ENCODE results near the gene PLS1. TPM values are rescaled to one million over a fixed set of nuclear protein-coding genes. Genes with fewer than 3 reads are reported as not detected.
"Not testable (repeated sequence)": the region's sequence is repeated elsewhere in the genome, so short reads cannot be mapped to it uniquely, and the experiment has no call there.

The PLS1 gene
- total RNA-seq, 2 experiments from 2014 or later, result 5.1 to 5.4 TPM

DNA sequence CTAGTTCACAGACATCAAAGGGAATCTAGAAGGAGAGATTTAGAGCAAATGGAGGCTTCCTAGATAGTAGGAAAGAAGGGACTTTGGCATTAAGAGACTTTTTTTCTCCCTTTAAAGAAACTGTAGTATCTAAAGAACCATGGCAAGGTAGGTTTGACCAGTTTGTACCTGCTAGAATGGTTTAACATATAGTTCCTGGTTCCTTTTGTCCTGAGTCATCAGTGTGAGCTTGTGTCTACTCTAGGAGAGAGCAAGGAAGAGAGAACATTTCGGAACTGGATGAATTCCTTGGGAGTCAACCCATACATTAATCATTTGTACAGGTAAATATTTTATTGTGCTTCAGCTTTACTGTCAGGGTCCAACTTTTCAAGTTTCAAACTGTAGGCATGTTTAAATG lies 98.0 kb downstream of the PLS1 start:
- H3K4me3 Mint-ChIP-seq, result no peak overlapping the region

GRCh38 chr3:142705198-142705597 lies 109.0 kb downstream of the PLS1 start:
- H3K27ac Mint-ChIP-seq, result no peak overlapping the region
- DNase-seq, result no peak
- ATAC-seq, result no peak
- no peaks in the 10 kb centered on the region for H3K36me3 Mint-ChIP-seq (ENCODE audit: low read depth)
- peaks cover 2% of the 10 kb centered on the region for H3K27me3 Mint-ChIP-seq
- CTCF ChIA-PET, result interaction anchor here (0.7 kb wide), 1 partner anchor 1515 kb away, joined by 4 read pairs; no protein-coding TSS in a partner anchor
- peaks cover 4% of the 10 kb centered on the region for H3K4me1 Mint-ChIP-seq
- H3K4me3 Mint-ChIP-seq, result no peak overlapping the region
- POLR2A ChIA-PET, result no interaction called here
- no peaks in the 10 kb centered on the region for H3K9me3 Mint-ChIP-seq (ENCODE audit: low read depth)
- intact Hi-C loops (cut with DNase I, micrococcal nuclease), result no loop called here

More for the DNA sequence above, 98.0 kb downstream of the PLS1 start:
- CTCF ChIA-PET, result interaction anchor here (1.0 kb wide), 1 partner anchor 18 kb away, joined by 3 read pairs; no protein-coding TSS in a partner anchor
- POLR2A ChIA-PET, result no interaction called here
- Mint-ChIP-seq H3K4me1 (peaks cover 4% of the 10 kb centered on the region), H3K27me3 (no peaks in the 10 kb centered on the region), H3K27ac (no peak overlapping the region), H3K9me3 (ENCODE audit: low read depth) (no peaks in the 10 kb centered on the region), H3K36me3 (ENCODE audit: low read depth) (no peaks in the 10 kb centered on the region)
- DNase-seq, result no peak
- intact Hi-C loops (cut with DNase I, micrococcal nuclease), result no loop called here
- no peak for ATAC-seq

DNA sequence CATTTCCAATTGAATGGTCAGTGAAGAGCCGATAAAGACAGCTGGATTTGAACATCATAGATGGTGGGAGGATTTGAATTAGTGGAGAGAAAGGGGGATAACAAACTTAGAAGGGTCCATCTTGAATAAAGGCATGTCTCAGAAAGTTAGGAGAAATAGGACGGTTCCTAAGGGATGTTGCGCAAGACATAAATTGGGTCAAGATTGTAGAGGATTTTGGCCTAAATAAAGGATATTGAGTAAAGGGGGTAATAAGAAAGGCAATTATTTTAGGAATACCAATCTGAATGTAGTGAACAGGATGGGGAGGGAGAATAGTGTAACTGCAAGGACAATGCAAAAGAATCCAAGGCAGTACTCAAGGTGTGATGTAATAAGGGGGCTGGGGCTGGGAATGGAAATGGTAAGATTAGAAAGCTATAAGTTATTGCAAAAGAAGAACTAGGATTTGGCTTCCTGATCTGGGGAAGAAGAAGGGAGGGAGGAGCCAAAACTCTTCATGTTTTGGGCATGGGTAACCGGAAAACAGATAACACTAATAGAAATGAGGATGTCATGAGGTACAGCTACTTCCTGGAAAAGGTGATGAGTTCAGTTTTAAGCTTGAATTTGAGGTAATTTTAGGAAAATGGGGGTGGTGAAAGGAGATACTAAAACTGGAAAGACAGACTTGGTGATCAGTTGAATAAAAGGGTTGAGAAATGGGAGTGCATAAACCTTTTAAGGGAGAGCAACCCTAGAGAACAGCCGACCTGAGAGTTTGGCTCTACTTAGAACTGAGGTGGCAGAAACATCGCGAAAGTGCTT lies 110.3 kb downstream of the PLS1 start:
- intact Hi-C loops (cut with DNase I, micrococcal nuclease), result no loop called here
- CTCF ChIA-PET, result interaction anchor here (0.8 kb wide), 1 partner anchor 143 kb away, joined by 4 read pairs; no protein-coding TSS in a partner anchor
- H3K4me3 Mint-ChIP-seq, result no peak overlapping the region
- ATAC-seq, result no peak
- no peaks in the 10 kb centered on the region for H3K9me3 Mint-ChIP-seq (ENCODE audit: low read depth)
- H3K27ac Mint-ChIP-seq, result no peak overlapping the region
- peaks cover 2% of the 10 kb centered on the region for H3K27me3 Mint-ChIP-seq
- H3K4me1 Mint-ChIP-seq, result peaks cover 4% of the 10 kb centered on the region
- DNase-seq, result no peak
- no peaks in the 10 kb centered on the region for H3K36me3 Mint-ChIP-seq (ENCODE audit: low read depth)
- POLR2A ChIA-PET, result no interaction called here

- no peak for DNase-seq
- Mint-ChIP-seq H3K27ac (no peak overlapping the region), H3K9me3 (ENCODE audit: low read depth) (no peaks in the 10 kb centered on the region), H3K4me1 (peaks cover 4% of the 10 kb centered on the region), H3K27me3 (peaks cover 2% of the 10 kb centered on the region), H3K4me3 (no peak overlapping the region), H3K36me3 (ENCODE audit: low read depth) (no peaks in the 10 kb centered on the region)
- ChIA-PET POLR2A (no interaction called here), CTCF (interaction anchor here (0.6 kb wide), 1 partner anchor 192 kb away, joined by 3 read pairs; no protein-coding TSS in a partner anchor)
- intact Hi-C loops (cut with DNase I, micrococcal nuclease), result no loop called here
- ATAC-seq, result no peak
Observed at GRCh38 chr3:142709207-142709606, 113.0 kb downstream of the PLS1 start.

DNA sequence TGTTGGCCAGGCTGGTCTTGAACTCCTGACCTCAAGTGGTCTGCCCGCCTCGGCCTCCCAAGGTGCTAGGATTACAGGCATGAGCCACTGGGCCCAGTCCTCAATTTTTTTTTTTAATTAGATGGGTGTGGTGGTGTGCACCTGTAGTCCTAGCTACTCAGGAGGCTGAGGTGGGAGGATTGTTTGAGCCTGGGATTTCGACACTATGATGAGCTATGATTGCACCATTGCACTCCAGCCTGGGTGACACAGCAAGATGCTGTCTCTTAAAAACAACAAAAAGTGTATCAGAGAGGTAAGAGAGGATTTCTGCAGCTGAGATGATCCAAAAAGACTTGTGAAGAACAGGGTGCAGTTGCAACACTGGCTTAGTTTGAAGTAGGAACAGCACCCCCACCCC lies 118.7 kb downstream of the PLS1 start:
- H3K4me1 Mint-ChIP-seq; H3K36me3 Mint-ChIP-seq (ENCODE audit: low read depth); ATAC-seq; H3K4me3 Mint-ChIP-seq; H3K9me3 Mint-ChIP-seq (ENCODE audit: low read depth); DNase-seq; H3K27ac Mint-ChIP-seq; intact Hi-C loops (cut with DNase I, micrococcal nuclease): not testable (repeated sequence)
- H3K27me3 Mint-ChIP-seq, result peaks cover 13% of the 10 kb centered on the region
- ChIA-PET POLR2A (interaction anchor here (0.6 kb wide), 1 partner anchor 19 kb away, joined by 4 read pairs; no protein-coding TSS in a partner anchor), CTCF (interaction anchor here (0.6 kb wide), 1 partner anchor 423 kb away, joined by 4 read pairs; no protein-coding TSS in a partner anchor)

GRCh38 chr3:142716102-142716501 lies 119.9 kb downstream of the PLS1 start:
- no peaks in the 10 kb centered on the region for H3K36me3 Mint-ChIP-seq (ENCODE audit: low read depth)
- H3K27ac Mint-ChIP-seq, result no peak overlapping the region
- intact Hi-C loops (cut with DNase I, micrococcal nuclease), result no loop called here
- H3K27me3 Mint-ChIP-seq, result peaks cover 21% of the 10 kb centered on the region
- POLR2A ChIA-PET, result no interaction called here
- no peak for DNase-seq
- H3K9me3 Mint-ChIP-seq (ENCODE audit: low read depth), result no peaks in the 10 kb centered on the region
- CTCF ChIA-PET, result no interaction called here
- ATAC-seq, result no peak
- no peak overlapping the region for H3K4me3 Mint-ChIP-seq
- no peaks in the 10 kb centered on the region for H3K4me1 Mint-ChIP-seq

- intact Hi-C loops (cut with DNase I, micrococcal nuclease), result loop anchor here (2.0 to 5.0 kb wide), 3 partner anchors 129 to 576 kb away; partner anchors contain the start of genes ATR (in 1 of the 2) and TFDP2 (in 1 of the 2)
- DNase-seq (no peak), ATAC-seq (no peak)
- H3K36me3 Mint-ChIP-seq (ENCODE audit: low read depth), result no peaks in the 10 kb centered on the region
- H3K9me3 Mint-ChIP-seq (ENCODE audit: low read depth), result peaks cover 2% of the 10 kb centered on the region
- peaks cover 37% of the 10 kb centered on the region for H3K27me3 Mint-ChIP-seq
- ChIA-PET CTCF (interaction anchor here (0.6 to 1.3 kb wide), 3 partner anchors 13 to 145 kb away, joined by 3 to 4 read pairs (median 3); partner anchors contain the start of gene ATR), POLR2A (interaction anchor here (0.6 to 0.8 kb wide), 2 partner anchors 145 to 764 kb away, joined by 3 to 4 read pairs; partner anchors contain the start of gene ATR)
- H3K4me1 Mint-ChIP-seq, result peaks cover 11% of the 10 kb centered on the region
- H3K4me3 Mint-ChIP-seq, result peak overlapping the region; percentile 82
- no peak overlapping the region for H3K27ac Mint-ChIP-seq
Observed at GRCh38 chr3:142723665-142723967, 127.4 kb downstream of the PLS1 start.

GRCh38 chr3:142723968-142724681 lies 127.9 kb downstream of the PLS1 start, which contains the start of gene TRPC1:
Gene TRPC1 (plus strand): TSS chr3:142724034. CDS start chr3:142724560, 526 bp downstream.
- Mint-ChIP-seq H3K27me3 (peaks cover 37% of the 10 kb centered on the region), H3K4me3 (peak within 1 kb of the TSS; percentile 82), H3K27ac (peak within 1 kb of the TSS; percentile 87), H3K36me3 (ENCODE audit: low read depth) (no peaks in the 10 kb centered on the region), H3K4me1 (peaks cover 11% of the 10 kb centered on the region), H3K9me3 (ENCODE audit: low read depth) (peaks cover 2% of the 10 kb centered on the region)
- ATAC-seq, result peak; percentile 95
- ChIA-PET CTCF (interaction anchor here (0.6 to 1.3 kb wide), 3 partner anchors 14 to 145 kb away, joined by 3 to 4 read pairs (median 3); partner anchors contain the start of gene ATR), POLR2A (interaction anchor here (0.6 to 0.8 kb wide), 2 partner anchors 145 to 765 kb away, joined by 3 to 4 read pairs; partner anchors contain the start of gene ATR)
- DNase-seq, result peak; percentile 87
- intact Hi-C loops (cut with DNase I, micrococcal nuclease), result loop anchor here (1.0 to 5.0 kb wide), 11 partner anchors 128 to 1249 kb away; partner anchors contain the start of genes ATR (in 2 of the 2), U2SURP (in 2 of the 2), GK5 (in 1 of the 2) and PLS1 (in 1 of the 2)

DNA sequence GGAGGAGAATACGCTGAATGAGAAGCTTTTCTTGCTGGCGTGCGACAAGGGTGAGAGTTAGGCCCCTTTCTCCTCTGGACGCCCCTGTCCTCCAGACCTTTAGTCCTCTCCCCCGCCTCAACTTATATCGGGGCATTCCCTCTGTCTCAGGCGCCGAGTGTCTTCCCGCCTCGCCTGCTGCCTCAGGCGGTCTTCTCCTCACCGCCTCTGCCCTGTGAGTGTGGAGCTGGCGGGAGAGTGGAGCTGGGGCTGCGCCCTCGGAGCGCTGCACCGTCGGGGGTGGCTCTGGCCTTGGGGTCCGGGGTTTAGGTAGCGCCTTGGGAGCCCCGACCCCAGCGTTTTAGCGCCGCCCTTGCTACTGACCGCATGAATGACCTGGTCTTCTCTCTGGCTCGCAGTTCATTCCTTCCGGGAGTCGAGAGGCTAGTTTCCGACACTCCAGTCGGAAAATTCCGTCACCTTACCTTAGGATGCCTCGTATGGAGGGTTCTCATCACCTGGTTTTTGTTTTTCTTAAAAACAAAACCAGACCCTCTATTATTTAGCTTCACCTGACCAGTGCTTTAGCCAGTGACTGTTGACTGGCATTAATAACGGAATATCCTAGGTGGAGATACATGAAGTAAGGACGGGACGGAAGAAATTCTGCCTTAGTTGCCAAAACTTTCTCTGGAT lies 128.6 kb downstream of the PLS1 start:
- intact Hi-C loops (cut with DNase I, micrococcal nuclease), result loop anchor here (1.0 to 5.0 kb wide), 10 partner anchors 129 to 1248 kb away; partner anchors contain the start of genes ATR (in 2 of the 2), U2SURP (in 2 of the 2), GK5 (in 1 of the 2) and PLS1 (in 1 of the 2)
- H3K4me3 Mint-ChIP-seq, result peak overlapping the region; percentile 82
- no peaks in the 10 kb centered on the region for H3K36me3 Mint-ChIP-seq (ENCODE audit: low read depth)

GRCh38 chr3:142725357-142725739 lies 129.2 kb downstream of the PLS1 start:
- intact Hi-C loops (cut with DNase I, micrococcal nuclease), result loop anchor here in 1 of 2 experiments (2.0 kb wide), 2 partner anchors 929 to 1247 kb away; no protein-coding TSS in a partner anchor
- H3K27ac Mint-ChIP-seq, result no peak overlapping the region
- peaks cover 31% of the 10 kb centered on the region for H3K27me3 Mint-ChIP-seq

More for the DNA sequence above, 128.6 kb downstream of the PLS1 start:
- ChIA-PET POLR2A (no interaction called here), CTCF (interaction anchor here (1.3 kb wide), 1 partner anchor 14 kb away, joined by 3 read pairs; no protein-coding TSS in a partner anchor)
- Mint-ChIP-seq H3K27me3 (peaks cover 33% of the 10 kb centered on the region), H3K4me1 (peaks cover 11% of the 10 kb centered on the region), H3K27ac (peak overlapping the region; percentile 74), H3K9me3 (ENCODE audit: low read depth) (peaks cover 2% of the 10 kb centered on the region)
- ATAC-seq (peak; percentile 25), DNase-seq (no peak)

More at GRCh38 chr3:142725357-142725739, 129.2 kb downstream of the PLS1 start:
- no peak for DNase-seq
- POLR2A ChIA-PET, result no interaction called here
- ATAC-seq, result no peak
- H3K4me1 Mint-ChIP-seq, result peaks cover 11% of the 10 kb centered on the region
- peaks cover 2% of the 10 kb centered on the region for H3K9me3 Mint-ChIP-seq (ENCODE audit: low read depth)
- no peaks in the 10 kb centered on the region for H3K36me3 Mint-ChIP-seq (ENCODE audit: low read depth)
- CTCF ChIA-PET, result no interaction called here
- peak overlapping the region; percentile 82 for H3K4me3 Mint-ChIP-seq

Data from activated CD4-positive, alpha-beta T cell treated with anti-CD3 and anti-CD28 coated beads for 36 hours (primary cell).